Measurements from ENCODE around the gene DDX47. TPM values are rescaled to one million over a fixed set of nuclear protein-coding genes. Genes with fewer than 3 reads are reported as not detected.
A peak's percentile ranks its signal among the peaks of the same experiment; 100 is the strongest.

DDX47 gene
- total and polyA plus RNA-seq, 2 of the 4 experiments (the other 2 are of a cell fraction): 77.8 to 89.5 TPM

GRCh38 chr12:12864243-12864642, 51.1 kb downstream of the DDX47 start:
- no peaks in the 10 kb centered on the region for H3K9me3 ChIP-seq (ENCODE audit: control insufficient read depth, insufficient read depth, low read length)
- no peaks in the 10 kb centered on the region for H4K20me1 ChIP-seq (ENCODE audit: insufficient read depth, low read length)
- H2AK9ac ChIP-seq (replicated peaks; ENCODE audit: low read depth, low read length, poor library complexity): no peak overlapping the region
- no peak overlapping the region for H3K9ac ChIP-seq (ENCODE audit: low read depth, low read length)
- H3K18ac ChIP-seq (ENCODE audit: low read depth, low read length): no peak overlapping the region
- no peak overlapping the region for H4K5ac ChIP-seq (ENCODE audit: low read depth, low read length)
- no peaks in the 10 kb centered on the region for H3K36me3 ChIP-seq (ENCODE audit: control insufficient read depth, insufficient read depth, low read length)
- H3K56ac ChIP-seq (ENCODE audit: extremely low read depth, insufficient read depth, low read length): no peak overlapping the region
- no peak overlapping the region for H3K27ac ChIP-seq (ENCODE audit: insufficient read depth, low read length)
- no peak overlapping the region for H3K4me3 ChIP-seq (ENCODE audit: insufficient read depth, low read depth, low read length)
- peak overlapping the region; percentile 43 for H2AK5ac ChIP-seq (ENCODE audit: low read depth, low read length)
- in situ Hi-C loops (cut with MboI; ENCODE audit: low sequenced_read_pairs): loop anchor here (25.0 kb wide), 1 partner anchor 1523 kb away; no protein-coding TSS in a partner anchor
- no peak overlapping the region for H4K8ac ChIP-seq (ENCODE audit: low read depth in 2 of 2, low read length in 2 of 2)
- no peak overlapping the region; the same call in 1 of the 2 replicates for H2BK20ac ChIP-seq (ENCODE audit: low read depth, low read length)
- ChIA-PET POLR2A (ENCODE audit: unreplicated experiment) (no interaction called here), CTCF (no interaction called here)
- ATAC-seq (ENCODE audit: low read depth): no peak
- H3K27me3 ChIP-seq (ENCODE audit: control insufficient read depth, insufficient read depth, low read length): no peaks in the 10 kb centered on the region
- 0 out of 2 replicates have a peak overlapping the region, but pooled peaks have one; percentile 34 for H3K4ac ChIP-seq (ENCODE audit: low read depth, low read length)
- H3K4me2 ChIP-seq (ENCODE audit: low read depth, low read length): no peak overlapping the region
- DNase-seq: no peak
- peaks cover 3% of the 10 kb centered on the region; the same call in 1 of the 2 replicates for H3K4me1 ChIP-seq (ENCODE audit: control insufficient read depth, insufficient read depth, low read length)
- no CpG with 5 or more reads among the region's 2 CpGs for WGBS, 2 experiments (ENCODE audit: extremely low coverage in 2 of 2, insufficient read length in 1 of 2)
- no TSS peak for BruUV-seq (replicated peaks)
- intact Hi-C loops (cut with micrococcal nuclease): no loop called here
- no peak overlapping the region for H2BK15ac ChIP-seq (ENCODE audit: low read depth, low read length)
- no peak overlapping the region for H2BK120ac ChIP-seq (ENCODE audit: low read depth, low read length)
- dilution Hi-C loops (cut with HindIII; ENCODE audit: low sequenced_read_pairs, unreplicated experiment): no loop called here
- H2AFZ ChIP-seq (replicated peaks; ENCODE audit: low read length, poor library complexity): no peak overlapping the region
- TF ChIP-seq NFE2L2 (IDR thresholded peaks at IDR 0.05; ENCODE audit: low read depth, low read length) (no peak), RAD21 (IDR thresholded peaks at IDR 0.05; ENCODE audit: low read length) (no peak), CHD1 (IDR thresholded peaks at IDR 0.05; ENCODE audit: low read depth, low read length) (no peak), FOS (IDR thresholded peaks at IDR 0.05; ENCODE audit: low read depth, low read length) (no peak), CEBPB (IDR thresholded peaks at IDR 0.05; ENCODE audit: low read depth, low read length) (no peak), MAZ (IDR thresholded peaks at IDR 0.05; ENCODE audit: borderline replicate concordance, low read depth, low read length) (no peak), USF2 (IDR thresholded peaks at IDR 0.05; ENCODE audit: low read depth, low read length) (no peak)
- no peak overlapping the region for H3K14ac ChIP-seq (replicated peaks; ENCODE audit: low read depth, low read length)
- 0 out of 2 replicates have a peak, but pooled peaks cover 3% of the 10 kb centered on the region for H3K9me1 ChIP-seq (ENCODE audit: insufficient read depth, low read length)
- H3K79me1 ChIP-seq (ENCODE audit: low read depth in 1 of 2, low read length in 2 of 2): no peaks in the 10 kb centered on the region
- no peak overlapping the region for H3K23ac ChIP-seq (ENCODE audit: low read depth, low read length)
- H4K91ac ChIP-seq (ENCODE audit: insufficient read depth, low read depth, low read length): 0 out of 2 replicates have a peak overlapping the region, but pooled peaks have one; percentile 15
- H2BK5ac ChIP-seq (ENCODE audit: low read depth, low read length, poor library complexity, severe bottlenecking): no peak overlapping the region
